GM19455 (cell line): ENCODE results near the gene ARID3B.
"Not testable (repeated sequence)": the region's sequence is repeated elsewhere in the genome, so short reads cannot be mapped to it uniquely, and the experiment has no call there.

Source experiments
- ATAC-seq: cut with Tn5 transposase; IDR thresholded peaks from one replicate; pipeline ENCODE4 v1.9.1; 2021; ENCODE audit not compliant: unreplicated experiment

The ARID3B gene

GRCh38 chr15:74618841-74619596 lies 78.0 kb downstream of the ARID3B start:
- ATAC-seq: no peak

GRCh38 chr15:74619916-74620635 lies 79.1 kb downstream of the ARID3B start:
- ATAC-seq: no peak

- no peak for ATAC-seq
Measured at GRCh38 chr15:74620636-74621545, 79.9 kb downstream of the ARID3B start.

- ATAC-seq: no peak
Measured at GRCh38 chr15:74621546-74621920, 80.5 kb downstream of the ARID3B start.

DNA sequence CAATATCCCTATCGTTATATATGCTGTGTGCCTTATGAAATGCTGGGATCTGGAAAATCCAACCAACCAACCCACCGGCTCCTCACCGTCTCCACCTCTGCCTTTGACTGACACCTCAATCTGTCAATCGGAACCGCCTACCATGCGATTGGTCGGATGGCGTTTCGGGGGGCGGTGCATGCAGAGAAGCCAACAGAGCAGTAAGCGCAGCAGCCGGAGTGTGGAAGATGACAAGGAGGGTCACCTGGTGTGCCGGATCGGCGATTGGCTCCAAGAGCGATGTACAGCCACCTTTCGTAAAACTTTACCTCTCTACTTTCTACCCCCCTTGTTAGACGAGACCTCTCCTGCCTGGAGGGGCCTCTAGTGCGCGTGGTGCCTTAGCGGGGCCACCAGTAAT lies 80.9 kb downstream of the ARID3B start:
- no peak for ATAC-seq

DNA sequence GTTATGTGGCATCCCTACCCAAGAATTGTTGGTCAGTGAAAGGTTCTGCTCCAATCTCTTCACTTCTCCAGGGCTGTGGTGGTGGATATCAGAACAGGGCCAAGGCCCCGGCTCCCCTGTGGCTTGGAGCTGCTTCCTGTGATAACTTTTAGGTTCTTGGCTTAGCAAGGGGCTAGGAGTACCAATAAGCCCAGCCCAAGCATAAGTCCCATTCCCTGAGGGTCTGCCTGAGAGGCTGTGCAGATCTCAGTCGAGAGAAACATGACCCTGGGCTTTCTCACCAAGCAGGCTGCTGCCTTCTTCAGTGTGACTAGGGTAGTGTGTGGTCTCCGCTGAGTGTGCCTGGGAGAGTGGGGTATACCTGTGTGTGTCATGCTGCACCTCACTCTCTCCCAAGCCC lies 81.7 kb downstream of the ARID3B start:
- no peak for ATAC-seq

- ATAC-seq: no peak
Measured at GRCh38 chr15:74624020-74624602, 83.1 kb downstream of the ARID3B start.

DNA sequence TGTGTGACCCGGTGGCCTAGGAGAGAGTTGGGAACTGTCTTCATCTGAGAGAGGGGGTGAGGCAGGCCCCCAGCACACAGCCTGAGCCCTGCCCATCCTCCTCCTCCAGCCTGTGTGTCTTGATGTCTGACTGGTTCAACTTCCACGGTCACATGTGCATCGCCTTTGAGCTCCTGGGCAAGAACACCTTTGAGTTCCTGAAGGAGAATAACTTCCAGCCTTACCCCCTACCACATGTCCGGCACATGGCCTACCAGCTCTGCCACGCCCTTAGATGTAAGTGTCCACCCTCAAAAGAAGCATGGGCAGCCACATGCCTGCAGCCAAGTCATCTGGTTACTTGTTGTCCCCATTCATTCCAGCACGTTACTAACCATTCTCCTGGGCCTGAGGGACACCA lies 84.7 kb downstream of the ARID3B start:
- no peak for ATAC-seq

- no peak for ATAC-seq
Measured at GRCh38 chr15:74626336-74626735, 85.3 kb downstream of the ARID3B start.

- ATAC-seq: peak; percentile 65
Measured at GRCh38 chr15:74626752-74627692, 86.0 kb downstream of the ARID3B start.

DNA sequence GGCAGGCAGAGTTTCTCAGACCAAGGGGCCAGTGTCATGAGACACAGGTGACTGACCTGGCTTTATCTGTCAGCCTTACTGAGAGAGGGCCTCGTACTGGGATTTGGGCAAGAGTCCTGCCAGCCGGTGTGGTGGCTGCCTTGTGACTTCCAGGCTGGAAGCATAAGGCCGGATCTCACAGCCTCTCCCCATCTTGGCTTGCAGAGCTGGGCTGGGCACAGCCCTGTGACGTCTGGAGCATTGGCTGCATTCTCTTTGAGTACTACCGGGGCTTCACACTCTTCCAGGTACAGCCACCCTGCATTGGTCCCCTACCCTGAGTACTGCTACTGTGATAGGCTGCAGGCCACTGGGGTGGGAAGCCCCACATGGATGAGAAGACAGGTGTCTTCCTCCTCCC lies 86.7 kb downstream of the ARID3B start:
- ATAC-seq: no peak

DNA sequence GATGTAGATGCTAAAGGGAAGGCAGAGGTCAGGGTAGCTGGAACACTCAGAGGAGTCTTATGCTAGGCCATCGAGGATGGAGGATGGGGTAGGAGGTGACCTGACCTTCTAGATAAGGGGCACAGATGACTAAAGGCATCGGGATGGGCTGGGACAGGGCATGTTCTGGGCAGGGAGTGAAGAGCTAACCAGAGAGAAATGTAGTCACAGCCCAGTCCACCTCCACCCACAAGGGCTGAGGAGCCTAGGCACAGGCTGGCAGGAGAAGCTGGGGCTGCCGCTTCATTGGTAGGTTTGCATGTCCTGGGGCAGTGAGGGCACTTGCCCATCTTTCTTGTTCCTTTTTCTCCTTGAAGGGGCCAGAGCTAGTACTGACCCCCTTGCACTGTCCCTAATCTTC lies 87.2 kb downstream of the ARID3B start:
- no peak for ATAC-seq

GRCh38 chr15:74628949-74629348 lies 87.9 kb downstream of the ARID3B start:
- no peak for ATAC-seq

GRCh38 chr15:74629696-74630095 lies 88.7 kb downstream of the ARID3B start:
- ATAC-seq: not testable (repeated sequence)

DNA sequence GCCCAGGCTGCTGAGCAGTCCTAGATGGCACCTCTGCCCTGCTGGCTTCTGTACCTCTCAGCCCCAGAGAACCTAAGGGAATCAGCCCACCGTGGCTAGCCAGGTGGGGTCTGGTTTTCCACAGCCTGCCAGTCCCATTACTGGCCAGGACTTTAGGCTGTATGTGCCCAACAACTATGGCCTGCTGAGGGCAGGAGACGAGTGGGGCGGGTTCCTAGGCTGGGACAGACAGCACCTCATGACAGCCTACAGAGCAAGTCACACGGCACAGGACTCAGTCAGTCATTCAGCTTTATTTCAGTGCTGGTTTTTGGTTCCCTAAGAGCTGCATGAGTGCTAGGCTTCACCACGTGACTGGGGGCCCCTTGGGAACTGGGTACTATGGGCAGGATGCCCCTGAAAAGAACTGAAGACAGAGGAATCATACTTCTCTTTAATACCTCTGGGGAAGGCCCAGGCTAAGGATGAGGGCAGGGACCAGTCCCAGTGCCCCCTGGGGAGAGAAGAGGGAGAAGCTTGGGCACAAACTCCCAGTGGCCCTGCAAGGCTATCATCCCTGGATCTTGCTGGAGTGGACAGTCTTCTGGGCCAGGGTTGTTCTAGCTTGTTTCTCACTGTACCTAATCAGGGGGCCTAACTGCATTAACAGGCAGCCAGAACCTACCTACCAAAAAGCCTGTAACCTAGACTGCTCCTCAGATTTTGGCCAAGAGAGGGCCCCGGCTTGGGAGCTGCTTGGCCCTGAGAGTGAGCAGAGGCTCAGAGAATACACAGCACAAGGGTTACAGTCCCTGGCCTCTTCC lies 89.5 kb downstream of the ARID3B start:
- no peak for ATAC-seq

DNA sequence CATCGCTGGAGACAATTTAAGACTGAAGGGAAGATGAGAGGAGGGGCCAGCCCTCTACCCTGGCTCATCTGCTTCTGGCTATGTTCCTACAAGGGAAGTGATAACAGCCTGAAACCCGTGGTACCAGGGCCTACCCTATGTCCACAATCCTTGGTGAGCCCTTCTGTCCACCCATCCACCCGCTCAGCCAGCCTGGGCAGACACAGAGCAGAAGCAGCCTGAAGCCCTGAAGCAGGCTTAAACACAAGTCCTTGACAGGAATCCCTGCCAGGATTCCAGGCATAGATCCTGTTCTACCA lies 90.0 kb downstream of the ARID3B start:
- no peak for ATAC-seq

- no peak for ATAC-seq
Measured at GRCh38 chr15:74631408-74631807, 90.4 kb downstream of the ARID3B start.

DNA sequence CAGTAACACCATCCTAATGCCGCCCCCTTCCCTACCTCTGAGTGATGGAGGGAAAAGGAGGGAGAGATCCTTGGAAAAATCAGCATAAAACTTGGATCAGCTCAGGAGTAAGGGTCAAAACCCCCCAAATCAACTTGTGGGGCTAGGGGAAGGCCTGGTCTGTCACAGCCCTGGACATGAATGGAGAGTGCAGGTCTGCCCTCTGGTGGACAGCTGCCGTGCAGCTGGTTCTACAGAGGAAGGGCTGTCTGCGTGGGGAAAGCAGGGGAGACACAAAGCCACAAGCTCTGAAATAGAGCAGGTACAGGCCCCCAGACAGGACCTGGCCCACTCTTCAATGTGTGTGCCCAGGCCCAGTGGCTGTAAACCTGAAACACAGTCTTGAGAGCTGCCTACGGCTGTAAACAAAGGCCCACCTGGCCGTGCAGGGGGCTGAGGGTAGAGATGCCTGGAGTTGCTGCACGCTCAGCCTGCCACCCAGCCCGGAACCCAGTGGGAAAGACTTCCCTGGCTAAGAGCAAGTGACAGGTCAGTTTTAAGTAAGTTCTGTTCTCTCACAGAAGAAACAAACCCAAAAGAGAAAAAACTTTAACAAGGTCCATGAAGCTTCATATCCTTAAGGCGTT lies 91.0 kb downstream of the ARID3B start:
- peak; percentile 47 for ATAC-seq

DNA sequence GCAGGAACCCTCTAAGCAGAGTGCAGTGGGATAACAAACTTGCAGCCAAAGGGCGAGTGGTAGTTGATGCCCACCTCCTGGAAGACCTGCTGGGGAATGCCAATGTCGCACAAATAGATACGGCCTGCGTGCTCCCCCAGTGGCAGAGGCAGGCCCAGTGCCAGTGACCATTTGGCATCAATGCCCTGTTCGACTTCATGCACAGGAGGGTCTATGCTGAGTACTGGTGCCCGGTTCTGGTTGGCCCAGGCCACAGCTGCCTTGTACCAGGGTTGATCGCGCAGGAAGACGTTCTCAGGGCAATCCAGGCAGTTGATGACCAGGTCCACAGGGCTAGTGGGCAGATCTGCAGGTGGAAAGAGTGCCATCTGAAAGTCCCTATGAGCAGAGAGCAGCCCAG lies 91.6 kb downstream of the ARID3B start:
- ATAC-seq: no peak
